Thymus (tissue), 11 donors: ENCODE results near the gene LAMA5. TPM values are rescaled to one million over a fixed set of nuclear protein-coding genes. Genes with fewer than 3 reads are reported as not detected.

ENCODE experiments used
- DNase-seq, 9 donors: peaks; one replicate each; pipeline ENCODE4 v3.0.0-alpha.2; 2013; ENCODE audit warnings: low spot score in 9 of 9, low read depth in 6 of 9, missing footprints in 1 of 9
- H3K27ac ChIP-seq, 2 donors: one replicate each; pipeline ENCODE4 v1.5.1; 2013; ENCODE audit warnings: control low read depth in 1 of 2, low read depth in 1 of 2, low read length in 1 of 2, mild to moderate bottlenecking in 1 of 2, moderate library complexity in 1 of 2
- H3K27me3 ChIP-seq, 2 donors: one replicate each; pipeline ENCODE4 v1.5.1; 2013; ENCODE audit warnings: low read length in 1 of 2; ENCODE audit not compliant: control insufficient read depth in 2 of 2, insufficient read depth in 1 of 2
- H3K36me3 ChIP-seq, 2 donors: one replicate each; pipeline ENCODE4 v1.5.1; 2013; ENCODE audit warnings: low read length in 1 of 2, mild to moderate bottlenecking in 1 of 2, moderate library complexity in 1 of 2; ENCODE audit not compliant: control insufficient read depth in 2 of 2, insufficient read depth in 2 of 2
- H3K4me1 ChIP-seq, 2 donors: one replicate each; pipeline ENCODE4 v1.5.1; 2013; ENCODE audit warnings: low read length in 2 of 2; ENCODE audit not compliant: control insufficient read depth in 2 of 2, insufficient read depth in 2 of 2
- H3K4me3 ChIP-seq, 2 donors: one replicate each; pipeline ENCODE4 v1.5.1; 2013; ENCODE audit warnings: low read length in 2 of 2, control low read depth in 1 of 2, mild to moderate bottlenecking in 1 of 2
- H3K9me3 ChIP-seq, 2 donors: one replicate each; pipeline ENCODE4 v1.5.1; 2013; ENCODE audit warnings: low read length in 1 of 2, mild to moderate bottlenecking in 1 of 2; ENCODE audit not compliant: control insufficient read depth in 2 of 2, insufficient read depth in 1 of 2
- WGBS: extraction: QIAGEN DNeasy Blood & Tissue Kit; methylation state at CpG from one replicate; pipeline ENCODE4 v1.1.7; 2013; 5-methylcytosine and 5-hydroxymethylcytosine counted together
- polyA plus RNA-seq: library from polyadenylated mRNA; stranded (reverse); fragments of 200-250 nt; gene quantifications from one replicate; pipeline ENCODE4 v1.2.3, GENCODE V29; 2013
- total RNA-seq: library from RNA; stranded (reverse); fragments of 120-200 nt; gene quantifications from one replicate; pipeline ENCODE4 v1.2.4, GENCODE V29; 2013
- donor health status: healthy.

The LAMA5 gene
- total and polyA plus RNA-seq, 2 donors = 12.8 to 155 TPM

DNA sequence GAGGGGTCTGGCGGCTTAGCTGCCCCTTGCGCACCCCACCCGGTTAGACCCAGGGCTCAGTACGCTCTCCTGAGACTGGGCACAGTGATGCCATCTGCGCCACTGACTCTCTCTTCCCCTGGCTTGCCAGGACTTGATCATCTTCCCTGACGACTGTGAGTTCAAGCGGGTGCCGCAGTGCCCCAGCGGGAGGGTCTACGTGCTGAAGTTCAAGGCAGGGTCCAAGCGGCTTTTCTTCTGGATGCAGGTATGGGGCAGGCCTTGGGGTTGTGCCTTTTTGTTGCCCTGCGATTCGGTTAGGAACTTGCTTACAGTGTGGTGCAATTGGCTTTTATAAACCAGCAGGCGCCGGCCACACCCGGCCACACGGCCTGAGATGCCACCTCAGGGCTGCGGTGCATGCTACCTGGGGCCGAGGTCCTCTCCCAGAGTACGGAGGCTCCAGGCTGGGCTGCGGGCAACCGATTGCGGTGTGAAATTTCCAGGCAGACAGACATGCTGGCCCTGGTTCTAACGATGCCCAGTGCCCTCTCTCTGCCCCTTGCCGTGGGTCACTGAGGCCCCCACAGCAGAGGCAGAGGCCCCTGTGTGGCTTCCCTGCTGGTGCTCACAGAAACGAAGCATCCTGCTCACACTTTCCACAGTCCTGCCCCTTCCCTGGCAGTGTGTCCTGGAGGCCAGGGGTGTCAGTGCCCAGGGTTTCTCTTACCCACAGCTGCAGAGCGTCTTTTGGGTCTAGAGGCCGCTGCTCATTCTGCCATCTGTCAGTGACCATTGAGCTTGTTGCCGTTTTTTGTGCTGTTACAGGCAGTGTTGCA is 62.6 kb downstream of the LAMA5 start:
- H3K36me3 ChIP-seq = peaks cover 42 to 54% of the 10 kb centered on the region in 2 donors
- WGBS = 93% methylated on average over 29 of the region's 29 CpGs
- no peaks in the 10 kb centered on the region for H3K27me3 ChIP-seq
- H3K27ac ChIP-seq = no peak overlapping the region
- peak overlapping the region; percentile 72 to 92 for H3K4me3 ChIP-seq
- peaks cover 10 to 17% of the 10 kb centered on the region in 2 donors for H3K4me1 ChIP-seq
- no peak for DNase-seq
- H3K9me3 ChIP-seq = no peaks in the 10 kb centered on the region

DNA sequence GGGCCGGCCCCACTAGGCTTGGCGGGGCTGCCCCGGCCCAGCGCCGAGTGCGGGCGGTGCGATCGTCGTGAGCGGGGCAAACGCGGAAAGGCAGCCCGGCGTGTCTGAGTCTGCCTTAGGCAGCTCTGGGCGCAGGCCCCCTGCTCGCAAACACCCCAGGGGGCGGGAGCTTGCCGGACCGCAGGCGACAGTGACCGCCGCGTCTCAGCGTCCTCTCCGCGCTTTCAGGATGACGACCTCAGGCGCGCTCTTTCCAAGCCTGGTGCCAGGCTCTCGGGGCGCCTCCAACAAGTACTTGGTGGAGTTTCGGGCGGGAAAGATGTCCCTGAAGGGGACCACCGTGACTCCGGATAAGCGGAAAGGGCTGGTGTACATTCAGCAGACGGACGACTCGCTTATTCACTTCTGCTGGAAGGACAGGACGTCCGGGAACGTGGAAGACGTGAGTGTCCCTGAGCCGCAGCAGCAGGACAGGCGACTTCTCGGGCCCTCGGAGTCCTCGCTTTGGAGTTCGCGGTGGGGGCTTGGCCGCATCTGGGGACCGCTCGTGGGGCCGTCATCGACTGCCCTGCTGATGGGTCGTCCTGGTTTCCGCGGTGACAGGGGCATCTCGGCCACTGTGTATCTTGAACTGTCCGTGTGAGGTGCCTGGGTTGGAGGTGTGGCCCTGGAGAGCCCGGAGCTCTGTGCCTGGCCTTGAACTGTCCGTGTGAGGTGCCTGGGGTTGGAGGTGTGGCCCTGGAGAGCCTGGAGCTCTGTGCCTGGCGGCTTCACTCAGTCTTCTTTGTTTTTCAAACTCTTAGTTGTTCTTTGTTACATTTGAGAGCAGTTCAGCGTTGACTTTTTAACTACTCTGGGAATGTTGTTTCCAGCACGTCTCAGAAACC is 63.5 kb downstream of the LAMA5 start:
- Histone ChIP-seq H3K27me3 (no peaks in the 10 kb centered on the region), H3K27ac (peak overlapping the region in 1 of 2 donors; percentile 74), H3K9me3 (no peaks in the 10 kb centered on the region), H3K4me3 (peak overlapping the region; percentile 72 to 92), H3K4me1 (peaks cover 10 to 17% of the 10 kb centered on the region in 2 donors), H3K36me3 (peaks cover 36 to 48% of the 10 kb centered on the region in 2 donors)
- 8% methylated on average over 66 of the region's 66 CpGs for WGBS
- peak in 2 of 9 donors; percentile 7 to 9 for DNase-seq

DNA sequence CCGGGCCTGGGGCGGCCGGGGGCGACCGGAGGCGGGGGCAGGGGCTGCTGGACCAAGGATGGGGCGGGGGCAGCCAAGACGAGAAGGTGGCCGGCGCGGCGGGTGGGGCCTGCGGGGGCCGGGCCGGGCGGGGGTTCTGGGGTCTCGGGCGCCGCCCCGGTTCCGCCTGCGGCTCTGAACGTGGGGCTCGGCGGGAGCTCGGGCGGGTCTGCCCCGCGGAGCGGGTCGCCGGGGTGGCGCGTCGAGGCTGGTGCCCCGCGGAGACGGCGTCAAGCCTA is 64.1 kb downstream of the LAMA5 start:
- H3K27ac ChIP-seq = peak overlapping the region in 1 of 2 donors; percentile 74
- H3K4me3 ChIP-seq = peak overlapping the region; percentile 72 to 92
- H3K9me3 ChIP-seq = no peaks in the 10 kb centered on the region
- 2% methylated on average over 39 of the region's 39 CpGs for WGBS
- peak in 1 of 9 donors; percentile 21 for DNase-seq
- H3K27me3 ChIP-seq = no peaks in the 10 kb centered on the region
- H3K36me3 ChIP-seq = peaks cover 30 to 47% of the 10 kb centered on the region in 2 donors
- peaks cover 10 to 17% of the 10 kb centered on the region in 2 donors for H3K4me1 ChIP-seq

DNA sequence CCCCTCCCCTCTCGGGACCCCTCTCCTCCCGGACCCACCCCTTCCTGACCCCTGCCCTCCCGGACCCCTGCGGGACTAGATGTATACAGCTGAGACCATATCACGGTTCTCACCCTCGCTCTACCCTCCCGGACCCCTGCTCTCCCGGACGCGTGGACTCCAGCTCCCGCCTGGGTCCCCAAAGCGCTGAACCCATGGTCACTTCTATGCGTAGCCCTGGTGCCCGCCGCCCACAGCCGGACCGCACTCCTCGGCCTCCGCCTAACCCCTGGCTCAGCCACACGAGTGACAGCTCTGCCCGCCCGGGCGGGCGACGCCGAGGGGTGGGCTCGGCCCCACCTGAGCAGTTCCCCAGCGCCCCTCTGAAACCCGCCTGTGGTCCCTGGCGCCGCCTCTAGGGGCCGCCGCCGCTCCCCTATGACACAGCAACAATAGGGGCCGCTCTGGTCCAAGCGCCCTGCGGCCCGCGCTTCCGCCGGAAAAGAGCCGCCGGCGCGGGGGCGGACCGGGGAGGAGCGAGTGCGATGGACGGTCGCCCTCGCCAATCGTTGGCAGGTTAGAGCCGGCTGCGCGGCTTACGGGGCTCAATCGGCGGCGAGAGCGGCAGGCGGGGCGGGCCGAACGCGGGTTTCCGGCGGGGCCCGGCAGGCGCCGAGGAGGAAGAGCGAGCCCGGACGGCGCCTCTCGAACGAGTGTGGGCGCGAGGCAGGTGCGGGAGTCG is 64.6 kb downstream of the LAMA5 start, which contains the start of gene ADRM1:
TSS of gene ADRM1 (plus strand) at position 657 of the 721 bp plus-strand sequence. CDS start 572 bp downstream, outside the sequence.
- Histone ChIP-seq H3K36me3 (peaks cover 25 to 47% of the 10 kb centered on the region in 2 donors), H3K27ac (peak within 1 kb of the TSS; percentile 92 to 98), H3K4me1 (peaks cover 10 to 17% of the 10 kb centered on the region in 2 donors), H3K9me3 (no peaks in the 10 kb centered on the region), H3K4me3 (peak within 1 kb of the TSS; percentile 72 to 92), H3K27me3 (no peaks in the 10 kb centered on the region)
- peak; percentile 71 to 98 (median 95) for DNase-seq
- under 1% methylated on average over 81 of the region's 81 CpGs for WGBS

DNA sequence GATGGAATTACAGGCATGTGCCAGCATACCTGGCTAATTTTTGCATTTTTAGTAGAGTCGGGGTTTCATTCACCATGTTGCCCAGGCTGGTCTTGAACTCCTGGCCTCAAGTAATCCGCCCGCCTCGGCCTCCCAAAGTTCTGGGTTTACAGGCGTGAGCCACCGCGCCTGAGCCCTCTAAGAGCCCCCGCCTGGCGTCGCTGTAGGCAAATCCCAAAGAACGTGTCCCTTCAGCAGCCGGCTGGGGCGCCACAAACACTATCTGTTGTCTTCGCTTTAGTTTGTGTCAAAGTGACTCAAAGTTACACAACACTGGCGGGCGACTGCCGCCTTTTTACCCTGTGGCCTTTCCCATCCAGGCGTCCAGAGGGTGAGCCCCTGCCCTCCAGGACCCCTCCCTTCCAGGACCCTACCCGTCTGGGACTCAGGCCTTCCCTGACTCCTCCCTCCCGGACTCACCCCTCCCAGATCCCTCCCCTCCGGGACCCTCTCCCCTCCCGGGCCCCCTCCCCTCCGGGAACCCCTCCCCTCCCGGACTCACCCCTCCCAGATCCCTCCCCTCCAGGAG is 65.3 kb downstream of the LAMA5 start:
- Histone ChIP-seq H3K36me3 (peaks cover 19 to 47% of the 10 kb centered on the region in 2 donors), H3K9me3 (no peaks in the 10 kb centered on the region), H3K27ac (peak overlapping the region; percentile 92 to 98), H3K27me3 (no peaks in the 10 kb centered on the region), H3K4me1 (peaks cover 10 to 17% of the 10 kb centered on the region in 2 donors), H3K4me3 (peak overlapping the region; percentile 64 to 92)
- whole genome bisulfite sequencing = 4% methylated on average over 24 of the region's 24 CpGs
- DNase-seq = peak; percentile 59 to 94 (median 82)

DNA sequence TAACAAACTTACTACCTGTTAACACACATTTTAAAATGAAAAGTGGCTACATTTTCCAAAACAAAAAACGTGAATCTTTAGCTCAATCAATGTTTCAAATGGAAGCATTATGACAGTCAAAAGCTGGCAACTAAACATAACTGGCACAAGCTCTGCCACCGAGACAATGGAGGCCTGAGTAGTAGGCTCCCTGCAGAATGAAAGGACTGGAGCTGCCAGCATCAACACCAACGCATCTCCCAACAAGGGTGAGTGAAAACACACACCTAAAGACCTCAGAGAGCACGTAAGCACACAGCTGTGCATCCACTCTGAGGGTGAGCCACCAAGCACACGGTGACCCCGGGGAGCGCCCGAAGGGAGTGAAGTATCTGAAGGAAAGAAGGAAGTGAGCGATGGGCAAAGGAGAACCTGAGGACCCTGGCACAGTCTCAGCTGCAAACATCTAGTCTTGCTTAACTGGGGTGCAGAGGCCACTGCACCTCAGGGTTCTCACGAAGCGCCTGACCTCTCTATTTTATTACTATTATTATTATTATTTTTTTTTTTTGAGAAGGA is 65.9 kb downstream of the LAMA5 start:
- H3K36me3 ChIP-seq = peaks cover 12 to 44% of the 10 kb centered on the region in 2 donors
- no peak for DNase-seq
- no peaks in the 10 kb centered on the region for H3K9me3 ChIP-seq
- WGBS = 92% methylated on average over 11 of the region's 11 CpGs
- H3K4me1 ChIP-seq = peaks cover 10 to 17% of the 10 kb centered on the region in 2 donors
- no peak overlapping the region for H3K27ac ChIP-seq
- H3K27me3 ChIP-seq = no peaks in the 10 kb centered on the region
- H3K4me3 ChIP-seq = no peak overlapping the region

DNA sequence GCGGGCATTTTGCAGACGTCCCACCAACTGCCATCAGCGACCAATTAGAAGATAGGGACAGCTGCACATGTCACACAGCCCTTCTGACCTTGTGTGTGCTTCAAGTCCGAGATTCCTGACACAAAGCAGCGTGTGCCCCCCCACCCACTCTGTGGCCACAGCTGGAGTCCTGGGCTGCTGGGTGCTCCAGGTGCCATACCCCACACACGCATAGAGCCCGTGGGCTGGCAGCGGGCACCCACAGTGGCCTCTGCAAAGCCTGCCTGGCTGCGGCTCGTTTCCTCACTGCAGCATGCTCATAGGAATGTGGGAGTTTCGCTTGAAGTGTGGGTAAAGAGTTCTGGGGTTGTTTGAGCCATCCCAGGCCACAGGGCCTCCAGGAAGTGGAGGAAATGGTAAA is 66.8 kb downstream of the LAMA5 start:
- DNase-seq = no peak
- Histone ChIP-seq H3K27ac (no peak overlapping the region), H3K4me1 (peaks cover 10 to 17% of the 10 kb centered on the region in 2 donors), H3K9me3 (no peaks in the 10 kb centered on the region), H3K36me3 (peaks cover 8 to 44% of the 10 kb centered on the region in 2 donors), H3K27me3 (no peaks in the 10 kb centered on the region), H3K4me3 (no peak overlapping the region)
- 96% methylated on average over 11 of the region's 11 CpGs for WGBS

DNA sequence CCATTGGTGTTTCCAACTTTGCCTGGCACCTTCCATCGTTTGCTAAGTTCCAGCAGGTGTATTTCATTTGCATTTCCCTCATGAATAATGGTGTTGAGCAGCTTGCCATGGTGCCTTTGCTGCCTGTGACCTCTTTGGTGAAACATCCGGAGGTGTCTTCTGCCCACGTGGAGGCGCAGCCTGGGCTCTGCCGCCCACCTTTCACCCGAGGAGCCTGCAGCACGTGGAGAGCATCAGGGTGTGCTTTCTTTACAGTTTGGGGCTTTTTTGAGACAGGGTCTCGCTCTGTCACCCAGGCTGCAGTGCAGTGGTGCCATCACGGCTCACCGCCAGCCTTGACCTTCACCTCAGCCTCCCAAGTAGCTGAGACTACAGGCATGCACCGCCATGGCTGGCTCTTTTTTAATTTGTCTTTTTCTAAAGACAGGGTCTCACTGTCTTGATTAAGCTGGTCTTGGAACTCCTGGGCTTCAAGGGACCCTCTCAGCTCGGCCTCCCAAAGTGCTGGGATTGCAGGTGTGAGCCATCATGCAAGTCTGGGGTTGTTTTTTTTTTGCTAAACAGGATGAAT is 67.4 kb downstream of the LAMA5 start:
- WGBS = 96% methylated on average over 12 of the region's 12 CpGs
- no peak overlapping the region for H3K4me3 ChIP-seq
- no peak overlapping the region for H3K27ac ChIP-seq
- H3K9me3 ChIP-seq = no peaks in the 10 kb centered on the region
- peaks cover 10 to 14% of the 10 kb centered on the region in 2 donors for H3K4me1 ChIP-seq
- H3K36me3 ChIP-seq = peaks cover 6 to 43% of the 10 kb centered on the region in 2 donors
- no peaks in the 10 kb centered on the region for H3K27me3 ChIP-seq
- no peak for DNase-seq
